SK-N-SH treated with all-trans-retinoic acid at 6 μM for 48 hours (cell line): ENCODE data around the gene OPN1SW.

Source experiments
- ATAC-seq: fragments of 200-7000 bp; cut with Tn5 transposase; 3 replicates; pipeline ENCODE4 v1.9.1; 2020; ENCODE audit warnings: mild to moderate bottlenecking, moderate library complexity
- ARNTL ChIP-seq: fragments of 450-650 bp; formaldehyde crosslinking; IDR thresholded peaks from 2 replicates; pipeline ENCODE4 v1.5.0; 2020; ENCODE audit warnings: low read depth, mild to moderate bottlenecking, moderate library complexity, borderline replicate concordance
- BACH2 ChIP-seq: fragments of 250-450 bp; sonication (Bioruptor Pico); IDR thresholded peaks from 2 replicates; pipeline ENCODE4 v1.9.0; 2021; ENCODE audit warnings: mild to moderate bottlenecking, borderline replicate concordance
- CREB5 ChIP-seq: fragments of 250-450 bp; sonication (Bioruptor Pico); IDR thresholded peaks from 2 replicates; pipeline ENCODE4 v1.5.1; 2020; ENCODE audit warnings: low read depth, mild to moderate bottlenecking, moderate library complexity
- CSDC2 ChIP-seq: fragments of 250-450 bp; sonication (Bioruptor Pico); IDR thresholded peaks from 2 replicates; pipeline ENCODE4 v1.5.0; 2020; ENCODE audit warnings: mild to moderate bottlenecking, moderate library complexity
- ESRRG ChIP-seq: fragments of 250-450 bp; sonication (Bioruptor Pico); IDR thresholded peaks from 2 replicates; pipeline ENCODE4 v1.6.1; 2021; ENCODE audit warnings: mild to moderate bottlenecking
- GLIS3 ChIP-seq: fragments of 250-450 bp; sonication (Bioruptor Pico); IDR thresholded peaks from 2 replicates; pipeline ENCODE4 v1.5.0; 2020; ENCODE audit warnings: mild to moderate bottlenecking, moderate library complexity
- ISL1 ChIP-seq: fragments of 250-450 bp; sonication (Bioruptor Pico); IDR thresholded peaks from 2 replicates; pipeline ENCODE4 v2.1.2; 2022; ENCODE audit warnings: mild to moderate bottlenecking, moderate library complexity
- OSR1 ChIP-seq: fragments of 250-450 bp; sonication (Bioruptor Pico); IDR thresholded peaks from 2 replicates; pipeline ENCODE4 v1.8.0; 2022; ENCODE audit warnings: moderate library complexity, mild to moderate bottlenecking, inconsistent platforms
- POU6F1 ChIP-seq: fragments of 250-450 bp; sonication (Bioruptor Pico); IDR thresholded peaks from 2 replicates; pipeline ENCODE4 v1.8.0; 2021; ENCODE audit warnings: low read depth, mild to moderate bottlenecking, moderate library complexity, borderline replicate concordance
- PPARA ChIP-seq: fragments of 250-450 bp; sonication (Bioruptor Pico); IDR thresholded peaks from 2 replicates; pipeline ENCODE4 v1.5.0; 2020; ENCODE audit warnings: mild to moderate bottlenecking, borderline replicate concordance
- RARB ChIP-seq: fragments of 250-450 bp; sonication (Bioruptor Pico); IDR thresholded peaks from 2 replicates; pipeline ENCODE4 v1.8.0; 2021; ENCODE audit warnings: mild to moderate bottlenecking, moderate library complexity
- SNAI2 ChIP-seq: fragments of 250-450 bp; sonication (Bioruptor Pico); IDR thresholded peaks from 2 replicates; pipeline ENCODE4 v1.5.0; 2020; ENCODE audit warnings: mild to moderate bottlenecking, moderate library complexity
- TCF4 ChIP-seq: fragments of 250-450 bp; sonication (Bioruptor Pico); IDR thresholded peaks from 2 replicates; pipeline ENCODE4 v1.8.0; 2021; ENCODE audit warnings: mild to moderate bottlenecking, moderate library complexity, borderline replicate concordance
- TOX ChIP-seq: fragments of 250-450 bp; sonication (Bioruptor Pico); IDR thresholded peaks from 2 replicates; pipeline ENCODE4 v1.8.0; 2021; ENCODE audit warnings: mild to moderate bottlenecking, moderate library complexity, borderline replicate concordance
- TSHZ2 ChIP-seq: fragments of 250-450 bp; sonication (Bioruptor Pico); IDR thresholded peaks from 2 replicates; pipeline ENCODE4 v1.5.0; 2020; ENCODE audit warnings: mild to moderate bottlenecking, moderate library complexity
- ZC3H10 ChIP-seq: fragments of 250-450 bp; sonication (Bioruptor Pico); IDR thresholded peaks from 2 replicates; pipeline ENCODE4 v1.5.1; 2021; ENCODE audit warnings: mild to moderate bottlenecking, moderate library complexity
- ZFP30 ChIP-seq: fragments of 450-650 bp; formaldehyde crosslinking; IDR thresholded peaks from 2 replicates; pipeline ENCODE4 v1.5.0; 2022; ENCODE audit warnings: mild to moderate bottlenecking, moderate library complexity
- ZNF565 ChIP-seq: fragments of 450-650 bp; formaldehyde crosslinking; conservative IDR thresholded peaks from 2 replicates; pipeline ENCODE4 v1.5.0; 2020; ENCODE audit warnings: low read depth, mild to moderate bottlenecking, moderate library complexity
- ZNF70 ChIP-seq: fragments of 450-650 bp; formaldehyde crosslinking; IDR thresholded peaks from 2 replicates; pipeline ENCODE4 v1.5.0; 2020; ENCODE audit warnings: mild to moderate bottlenecking, moderate library complexity
- ZNF8 ChIP-seq: fragments of 450-650 bp; formaldehyde crosslinking; IDR thresholded peaks from 2 replicates; pipeline ENCODE4 v1.5.0; 2020; ENCODE audit warnings: mild to moderate bottlenecking, moderate library complexity
- TF ChIP-seq, protein P1 (sequence below): fragments of 250-450 bp; sonication (Bioruptor Pico); IDR thresholded peaks from 2 replicates; pipeline ENCODE4 v1.8.0; 2020; ENCODE audit warnings: mild to moderate bottlenecking, moderate library complexity, borderline replicate concordance
- TF ChIP-seq, protein P2 (sequence below): fragments of 250-450 bp; sonication (Bioruptor Pico); IDR thresholded peaks from 2 replicates; pipeline ENCODE4 v1.5.1; 2021; ENCODE audit warnings: mild to moderate bottlenecking, moderate library complexity

The OPN1SW gene

DNA sequence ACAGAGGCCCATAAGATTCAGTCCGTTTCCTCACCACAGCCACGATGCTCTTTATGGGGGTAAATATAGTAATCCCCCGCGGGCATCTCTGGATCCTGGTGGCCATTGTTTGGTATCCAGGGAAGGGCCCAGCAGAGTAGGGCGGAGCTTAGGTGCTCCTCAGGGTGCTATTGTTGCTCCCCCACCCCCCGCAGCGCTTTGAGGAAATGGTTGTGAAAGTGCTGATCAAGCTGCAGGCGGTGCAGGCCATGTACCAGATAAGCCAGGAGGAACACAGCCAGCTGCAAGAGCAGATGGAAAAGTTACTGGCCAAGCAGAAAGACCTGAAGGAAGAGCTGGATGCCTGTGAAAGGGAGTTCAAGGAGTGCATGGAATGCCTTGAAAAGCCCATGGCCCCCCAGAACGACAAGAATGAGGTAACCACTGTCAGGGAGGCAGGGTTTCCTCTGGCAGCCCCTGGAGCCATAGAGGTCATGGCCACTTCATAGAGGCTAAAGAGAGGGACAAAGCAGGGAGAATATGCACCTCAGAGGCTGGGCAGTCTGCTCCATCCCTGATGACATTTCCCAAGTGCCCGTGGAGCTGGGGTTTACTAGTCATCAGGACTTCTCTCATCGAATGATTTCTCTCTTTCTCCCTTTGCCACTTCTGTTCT lies 37.0 kb upstream of the OPN1SW start:
- no peak for TF ChIP-seq ZNF70
- no peak for TF ChIP-seq ZNF8 (CRISPR knock-in tag)
- no peak for TF ChIP-seq GLIS3
- TF ChIP-seq SNAI2 (CRISPR knock-in tag) = no peak
- no peak for TF ChIP-seq ESRRG
- TF ChIP-seq BACH2 (CRISPR knock-in tag) = no peak
- no peak for TF ChIP-seq TOX (CRISPR knock-in tag)
- TF ChIP-seq ZC3H10 = no peak
- TF ChIP-seq ZFP30 = no peak
- no peak for TF ChIP-seq RARB (CRISPR knock-in tag)
- TF ChIP-seq CSDC2 = no peak
- TF ChIP-seq, all 23 proteins: peak for 0
- ATAC-seq = no peak

DNA sequence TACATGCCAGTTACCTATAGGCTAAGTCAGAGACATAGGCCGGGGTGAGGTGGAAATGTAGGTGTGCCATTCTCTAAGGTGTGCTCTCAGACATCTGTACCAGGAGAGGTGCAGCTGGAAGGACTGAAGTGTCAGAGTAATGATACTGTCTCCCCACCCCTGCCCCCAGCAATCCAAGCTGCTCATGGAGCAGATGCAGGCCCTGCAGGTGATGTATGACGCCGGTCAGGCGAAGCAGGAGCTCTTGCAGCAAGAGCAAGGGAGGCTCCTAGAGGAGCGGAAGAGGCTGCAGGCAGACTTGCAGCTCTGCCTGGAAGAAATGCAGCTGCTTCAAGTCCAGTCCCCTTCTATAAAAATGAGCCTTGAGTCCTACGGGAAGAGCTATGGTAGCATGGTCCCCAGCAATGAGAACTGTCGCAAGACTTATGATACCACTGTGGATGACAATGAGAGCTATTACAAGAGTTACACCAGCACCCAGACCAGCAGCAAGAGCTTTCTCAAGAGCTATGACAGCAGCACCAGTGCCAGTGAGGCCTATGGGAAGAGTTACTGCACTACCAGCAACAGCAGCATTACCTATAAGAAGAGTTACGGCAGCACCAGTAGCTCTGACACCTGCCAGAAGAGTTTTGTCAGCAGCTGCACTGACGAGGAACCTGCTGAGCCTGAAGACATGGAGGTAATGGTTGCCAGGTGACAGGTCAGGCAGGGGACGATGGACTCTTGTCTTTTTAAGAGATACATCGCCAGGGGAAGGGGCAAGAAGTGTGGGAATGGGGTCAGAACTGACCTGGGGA lies 36.2 kb upstream of the OPN1SW start:
- TF ChIP-seq TCF4 (CRISPR knock-in tag) (no peak), ISL1 (CRISPR knock-in tag) (no peak), RARB (CRISPR knock-in tag) (no peak)
- no peak for ATAC-seq

- ATAC-seq = no peak
These were observed 35.4 kb upstream of the OPN1SW start for GRCh38 chr7:128810997-128811396.

DNA sequence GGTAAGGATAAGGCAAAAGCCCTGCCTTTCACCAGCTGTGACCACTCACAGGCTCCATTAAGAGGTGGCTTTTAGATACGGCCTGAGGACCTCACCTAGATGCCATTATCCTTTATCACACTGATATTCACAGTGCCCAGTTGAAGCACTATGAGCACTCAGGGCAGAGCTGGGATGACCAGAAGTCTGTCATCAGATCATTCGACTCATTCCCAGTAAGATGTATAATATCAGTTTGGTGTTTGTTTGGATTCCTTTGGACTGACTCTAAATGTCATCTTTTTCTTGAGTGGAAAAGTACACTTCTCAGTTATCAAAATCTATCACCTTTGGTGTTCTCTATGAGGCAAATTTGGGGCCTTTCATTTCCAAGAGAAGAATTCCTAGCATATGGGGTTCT lies 34.9 kb upstream of the OPN1SW start:
- no peak for ATAC-seq
- TF ChIP-seq GLIS3 (no peak), PPARA (CRISPR knock-in tag) (no peak), ARNTL (CRISPR knock-in tag) (no peak), ISL1 (CRISPR knock-in tag) (no peak), TOX (CRISPR knock-in tag) (no peak), POU6F1 (CRISPR knock-in tag) (no peak), ZFP30 (no peak), ESRRG (no peak), TSHZ2 (no peak), RARB (CRISPR knock-in tag) (no peak), CSDC2 (no peak), ZNF565 (CRISPR knock-in tag) (no peak), CREB5 (CRISPR knock-in tag) (no peak), TCF4 (CRISPR knock-in tag) (no peak), OSR1 (no peak)
- TF ChIP-seq, protein P1, sequence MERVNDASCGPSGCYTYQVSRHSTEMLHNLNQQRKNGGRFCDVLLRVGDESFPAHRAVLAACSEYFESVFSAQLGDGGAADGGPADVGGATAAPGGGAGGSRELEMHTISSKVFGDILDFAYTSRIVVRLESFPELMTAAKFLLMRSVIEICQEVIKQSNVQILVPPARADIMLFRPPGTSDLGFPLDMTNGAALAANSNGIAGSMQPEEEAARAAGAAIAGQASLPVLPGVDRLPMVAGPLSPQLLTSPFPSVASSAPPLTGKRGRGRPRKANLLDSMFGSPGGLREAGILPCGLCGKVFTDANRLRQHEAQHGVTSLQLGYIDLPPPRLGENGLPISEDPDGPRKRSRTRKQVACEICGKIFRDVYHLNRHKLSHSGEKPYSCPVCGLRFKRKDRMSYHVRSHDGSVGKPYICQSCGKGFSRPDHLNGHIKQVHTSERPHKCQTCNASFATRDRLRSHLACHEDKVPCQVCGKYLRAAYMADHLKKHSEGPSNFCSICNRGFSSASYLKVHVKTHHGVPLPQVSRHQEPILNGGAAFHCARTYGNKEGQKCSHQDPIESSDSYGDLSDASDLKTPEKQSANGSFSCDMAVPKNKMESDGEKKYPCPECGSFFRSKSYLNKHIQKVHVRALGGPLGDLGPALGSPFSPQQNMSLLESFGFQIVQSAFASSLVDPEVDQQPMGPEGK = no peak
- TF ChIP-seq, protein P2, sequence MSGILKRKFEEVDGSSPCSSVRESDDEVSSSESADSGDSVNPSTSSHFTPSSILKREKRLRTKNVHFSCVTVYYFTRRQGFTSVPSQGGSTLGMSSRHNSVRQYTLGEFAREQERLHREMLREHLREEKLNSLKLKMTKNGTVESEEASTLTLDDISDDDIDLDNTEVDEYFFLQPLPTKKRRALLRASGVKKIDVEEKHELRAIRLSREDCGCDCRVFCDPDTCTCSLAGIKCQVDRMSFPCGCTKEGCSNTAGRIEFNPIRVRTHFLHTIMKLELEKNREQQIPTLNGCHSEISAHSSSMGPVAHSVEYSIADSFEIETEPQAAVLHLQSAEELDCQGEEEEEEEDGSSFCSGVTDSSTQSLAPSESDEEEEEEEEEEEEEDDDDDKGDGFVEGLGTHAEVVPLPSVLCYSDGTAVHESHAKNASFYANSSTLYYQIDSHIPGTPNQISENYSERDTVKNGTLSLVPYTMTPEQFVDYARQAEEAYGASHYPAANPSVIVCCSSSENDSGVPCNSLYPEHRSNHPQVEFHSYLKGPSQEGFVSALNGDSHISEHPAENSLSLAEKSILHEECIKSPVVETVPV = no peak

More at GRCh38 chr7:128810997-128811396, 35.4 kb upstream of the OPN1SW start:
- TF ChIP-seq CREB5 (CRISPR knock-in tag) (no peak), OSR1 (no peak), BACH2 (CRISPR knock-in tag) (no peak), ZC3H10 (no peak), ZNF565 (CRISPR knock-in tag) (no peak), ZFP30 (no peak), ISL1 (CRISPR knock-in tag) (no peak), TCF4 (CRISPR knock-in tag) (no peak)
